OCI-LY3 (cell line): ENCODE data around the gene GRK3.
"Not testable (repeated sequence)": the region's sequence is repeated elsewhere in the genome, so short reads cannot be mapped to it uniquely, and the experiment has no call there.

Experiments
- H2AFZ ChIP-seq: fragments of 200-600, 300-600 bp; shearing (Covaris generic); 2 replicates; pipeline ENCODE4 v1.6.0; 2014; ENCODE audit warnings: antibody characterized with exemption, low read depth, low read length
- H3K27ac ChIP-seq: fragments of 200-600, 300-600 bp; sonication (generic); 2 replicates; pipeline ENCODE4 v1.5.1; 2014; ENCODE audit warnings: mild to moderate bottlenecking, low read length, moderate library complexity, mixed read lengths
- H3K27me3 ChIP-seq: fragments of 200-600, 300-600 bp; sonication (generic); 2 replicates; pipeline ENCODE4 v1.6.1; 2014; ENCODE audit warnings: low read depth, low read length, mixed read lengths
- H3K36me3 ChIP-seq: fragments of 200-600, 300-600 bp; sonication (generic); replicated peaks from 2 replicates; pipeline ENCODE3; 2014; ENCODE audit warnings: low read depth, low read length, mixed read lengths
- H3K4me1 ChIP-seq: fragments of 300-600, 200-600 bp; sonication (generic); 2 replicates; pipeline ENCODE4 v1.6.1; 2014; ENCODE audit warnings: low read length, mixed read lengths
- H3K4me2 ChIP-seq: fragments of 200-600, 300-600 bp; sonication (generic); 2 replicates; pipeline ENCODE4 v1.6.1; 2014; ENCODE audit warnings: low read length, mixed read lengths
- H3K4me3 ChIP-seq: fragments of 300-600, 200-600 bp; sonication (generic); 2 replicates; pipeline ENCODE4 v1.5.1; 2014; ENCODE audit warnings: antibody characterized with exemption, mild to moderate bottlenecking, low read length, moderate library complexity
- H3K79me2 ChIP-seq: fragments of 300-600, 200-600 bp; shearing (Covaris generic); 2 replicates; pipeline ENCODE4 v1.6.1; 2014; ENCODE audit warnings: mild to moderate bottlenecking, low read length, mixed read lengths
- H3K9ac ChIP-seq: fragments of 300-600, 200-600 bp; shearing (Covaris generic); 2 replicates; pipeline ENCODE4 v1.6.0; 2014; ENCODE audit warnings: mild to moderate bottlenecking, low read length, moderate library complexity
- H3K9me3 ChIP-seq: fragments of 200-600, 300-600 bp; shearing (Covaris generic); 2 replicates; pipeline ENCODE4 v1.6.1; 2014; ENCODE audit warnings: low read length, mixed read lengths; ENCODE audit not compliant: insufficient read depth
- H4K20me1 ChIP-seq: fragments of 200-600, 300-600 bp; sonication (generic); 2 replicates; pipeline ENCODE4 v1.6.1; 2016; ENCODE audit warnings: low read length, mixed read lengths; ENCODE audit not compliant: insufficient read depth
- EZH2phosphoT487 ChIP-seq: fragments of 200-600 bp; shearing (Covaris generic); IDR thresholded peaks from 2 replicates; pipeline ENCODE4 v1.6.1; 2018; ENCODE audit warnings: antibody characterized with exemption, mixed run types, low read depth
- TF ChIP-seq, protein P1 (sequence below): fragments of 200-600, 300-600 bp; sonication (generic); IDR thresholded peaks from 2 replicates; pipeline ENCODE4 v1.5.1; 2014; ENCODE audit warnings: antibody characterized with exemption, low read length, low read depth

GRK3 gene

DNA sequence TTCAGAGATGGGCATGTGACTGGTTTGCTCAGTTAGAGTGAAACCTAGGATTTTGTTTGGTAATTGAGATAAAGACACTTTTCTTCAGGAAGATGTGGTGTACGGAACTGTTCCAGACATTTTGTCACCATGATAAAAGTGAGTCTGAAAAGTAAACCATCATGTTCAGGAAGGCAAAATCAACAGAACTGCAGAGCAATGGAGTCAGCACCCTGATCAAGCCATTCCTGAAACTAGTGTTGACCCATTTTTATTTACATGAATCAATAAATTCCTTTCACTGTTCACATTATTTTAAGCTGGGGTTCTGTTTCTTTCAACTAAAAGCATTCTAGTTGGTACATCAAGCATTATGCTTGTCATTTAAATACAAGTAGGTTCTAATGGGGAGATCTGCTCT, 35.4 kb upstream of the GRK3 start:
- not testable (repeated sequence) for H3K27ac ChIP-seq, H3K9me3 ChIP-seq, H2AFZ ChIP-seq, H3K27me3 ChIP-seq, H3K4me1 ChIP-seq, H3K79me2 ChIP-seq, H3K4me2 ChIP-seq, H3K9ac ChIP-seq, H3K4me3 ChIP-seq, H4K20me1 ChIP-seq, H3K36me3 ChIP-seq

DNA sequence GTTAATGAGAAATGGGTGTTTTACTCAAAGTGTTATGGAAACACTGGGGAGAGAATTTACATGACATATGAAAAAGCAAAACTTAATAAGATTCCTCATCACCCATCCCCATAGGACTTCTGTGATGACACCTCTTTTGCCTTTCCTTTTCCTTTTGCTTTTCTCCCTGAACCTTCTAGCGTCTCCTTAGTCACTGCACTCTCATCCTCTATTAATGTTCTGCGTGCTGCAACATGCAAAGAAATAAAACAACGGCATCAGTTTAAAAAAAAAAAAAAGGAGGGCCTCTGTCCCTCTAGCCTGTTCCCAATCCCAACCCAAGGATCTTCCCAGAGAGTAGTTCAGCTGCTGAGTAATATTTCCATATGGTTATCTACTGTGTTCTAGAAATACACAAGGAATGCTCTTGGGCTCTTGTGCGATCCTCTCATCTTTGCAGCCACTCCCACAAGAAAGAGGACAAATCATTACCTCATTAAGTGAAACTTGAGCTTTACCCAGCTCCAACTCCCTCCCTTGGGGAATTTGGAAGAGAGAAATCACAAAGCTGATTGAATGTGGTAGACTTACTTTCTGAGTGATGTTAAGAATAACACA, 34.8 kb upstream of the GRK3 start:
- not testable (repeated sequence) for H3K4me1 ChIP-seq, H3K79me2 ChIP-seq

DNA sequence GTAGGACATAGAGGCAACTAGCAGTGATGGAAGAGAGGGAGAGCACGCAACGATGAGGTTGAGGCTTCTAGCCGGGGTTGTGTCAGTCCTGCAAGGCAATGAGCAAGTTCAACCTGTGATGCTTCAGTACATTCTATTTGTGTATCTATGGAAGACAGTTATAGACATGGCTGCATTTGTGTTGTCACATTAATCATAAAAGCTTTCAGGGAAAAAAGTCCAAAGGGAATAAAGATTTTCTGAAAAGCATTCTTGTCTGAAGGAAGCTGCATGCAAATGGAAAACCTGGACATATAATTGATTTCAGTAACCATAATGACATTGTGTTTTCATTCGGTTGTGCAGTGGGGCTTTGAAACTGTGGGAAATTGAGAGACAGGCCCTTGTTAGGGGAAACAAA, 32.8 kb upstream of the GRK3 start:
- H2AFZ ChIP-seq, H3K4me1 ChIP-seq, H3K27me3 ChIP-seq, H3K36me3 ChIP-seq, H3K79me2 ChIP-seq, H4K20me1 ChIP-seq, H3K9ac ChIP-seq, H3K9me3 ChIP-seq, H3K4me3 ChIP-seq, H3K27ac ChIP-seq, H3K4me2 ChIP-seq: not testable (repeated sequence)

More for the DNA sequence above, 34.8 kb upstream of the GRK3 start:
- not testable (repeated sequence) for H3K4me2 ChIP-seq, H3K36me3 ChIP-seq, H2AFZ ChIP-seq, H4K20me1 ChIP-seq, H3K27ac ChIP-seq, H3K4me3 ChIP-seq, H3K9me3 ChIP-seq, H3K27me3 ChIP-seq, H3K9ac ChIP-seq

DNA sequence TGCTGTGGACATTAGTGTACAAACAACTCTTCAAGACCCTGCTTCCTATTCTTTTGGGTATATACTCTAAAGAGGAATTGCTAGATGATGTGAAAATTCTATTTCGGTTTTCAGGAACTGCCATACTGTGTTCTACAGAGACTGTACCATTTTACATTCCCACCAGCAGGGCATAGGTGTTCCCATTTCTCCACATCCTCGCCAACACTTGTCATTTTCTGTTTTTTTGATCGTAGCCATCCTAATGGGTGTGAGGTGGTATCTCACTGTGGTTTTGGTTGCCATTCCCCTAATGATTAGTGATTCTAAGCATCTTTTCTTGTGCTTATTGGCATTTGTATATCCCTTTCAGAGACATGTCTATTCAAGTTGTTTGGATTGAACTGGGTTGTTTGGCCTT, 29.8 kb upstream of the GRK3 start:
- Histone ChIP-seq H3K27ac (no peak overlapping the region), H3K27me3 (no peaks in the 10 kb centered on the region), H3K9ac (no peak overlapping the region), H2AFZ (no peak overlapping the region), H3K4me2 (no peak overlapping the region), H3K36me3 (no peaks in the 10 kb centered on the region), H3K9me3 (no peaks in the 10 kb centered on the region), H3K4me3 (no peak overlapping the region), H3K79me2 (no peaks in the 10 kb centered on the region), H4K20me1 (no peaks in the 10 kb centered on the region), H3K4me1 (no peaks in the 10 kb centered on the region)
- TF ChIP-seq, protein P1, sequence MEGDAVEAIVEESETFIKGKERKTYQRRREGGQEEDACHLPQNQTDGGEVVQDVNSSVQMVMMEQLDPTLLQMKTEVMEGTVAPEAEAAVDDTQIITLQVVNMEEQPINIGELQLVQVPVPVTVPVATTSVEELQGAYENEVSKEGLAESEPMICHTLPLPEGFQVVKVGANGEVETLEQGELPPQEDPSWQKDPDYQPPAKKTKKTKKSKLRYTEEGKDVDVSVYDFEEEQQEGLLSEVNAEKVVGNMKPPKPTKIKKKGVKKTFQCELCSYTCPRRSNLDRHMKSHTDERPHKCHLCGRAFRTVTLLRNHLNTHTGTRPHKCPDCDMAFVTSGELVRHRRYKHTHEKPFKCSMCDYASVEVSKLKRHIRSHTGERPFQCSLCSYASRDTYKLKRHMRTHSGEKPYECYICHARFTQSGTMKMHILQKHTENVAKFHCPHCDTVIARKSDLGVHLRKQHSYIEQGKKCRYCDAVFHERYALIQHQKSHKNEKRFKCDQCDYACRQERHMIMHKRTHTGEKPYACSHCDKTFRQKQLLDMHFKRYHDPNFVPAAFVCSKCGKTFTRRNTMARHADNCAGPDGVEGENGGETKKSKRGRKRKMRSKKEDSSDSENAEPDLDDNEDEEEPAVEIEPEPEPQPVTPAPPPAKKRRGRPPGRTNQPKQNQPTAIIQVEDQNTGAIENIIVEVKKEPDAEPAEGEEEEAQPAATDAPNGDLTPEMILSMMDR = no peak
- TF ChIP-seq EZH2phosphoT487 = no peak

DNA sequence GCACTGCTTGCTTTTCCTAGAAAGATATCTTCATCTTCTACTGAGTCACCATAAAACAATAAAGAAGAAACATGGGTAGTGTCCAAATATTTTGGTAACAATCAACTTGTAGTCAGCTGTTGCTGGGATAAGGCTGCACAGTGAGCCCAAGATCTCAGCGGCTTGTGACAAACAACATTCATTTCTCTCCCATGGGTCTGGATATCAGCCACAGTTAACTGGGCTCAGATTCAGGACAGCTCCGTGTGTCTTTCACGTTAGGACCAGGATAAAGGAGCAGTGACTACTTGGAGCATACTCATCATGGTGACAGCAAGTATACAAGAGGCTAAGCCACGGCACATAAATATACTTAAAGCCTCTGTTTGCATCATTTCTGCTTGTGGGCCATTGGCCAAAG, 27.9 kb upstream of the GRK3 start:
- Histone ChIP-seq H3K27me3 (no peaks in the 10 kb centered on the region), H2AFZ (no peak overlapping the region), H3K4me3 (no peak overlapping the region), H3K9ac (no peak overlapping the region), H3K4me2 (no peak overlapping the region), H3K27ac (no peak overlapping the region), H4K20me1 (no peaks in the 10 kb centered on the region), H3K36me3 (no peaks in the 10 kb centered on the region), H3K9me3 (no peaks in the 10 kb centered on the region), H3K79me2 (no peaks in the 10 kb centered on the region), H3K4me1 (no peaks in the 10 kb centered on the region)
- TF ChIP-seq, protein P1 = no peak
- no peak for TF ChIP-seq EZH2phosphoT487
